ENCODE results near the gene OTUB1.
A peak's percentile ranks its signal among the peaks of the same experiment; 100 is the strongest.

The OTUB1 gene

DNA sequence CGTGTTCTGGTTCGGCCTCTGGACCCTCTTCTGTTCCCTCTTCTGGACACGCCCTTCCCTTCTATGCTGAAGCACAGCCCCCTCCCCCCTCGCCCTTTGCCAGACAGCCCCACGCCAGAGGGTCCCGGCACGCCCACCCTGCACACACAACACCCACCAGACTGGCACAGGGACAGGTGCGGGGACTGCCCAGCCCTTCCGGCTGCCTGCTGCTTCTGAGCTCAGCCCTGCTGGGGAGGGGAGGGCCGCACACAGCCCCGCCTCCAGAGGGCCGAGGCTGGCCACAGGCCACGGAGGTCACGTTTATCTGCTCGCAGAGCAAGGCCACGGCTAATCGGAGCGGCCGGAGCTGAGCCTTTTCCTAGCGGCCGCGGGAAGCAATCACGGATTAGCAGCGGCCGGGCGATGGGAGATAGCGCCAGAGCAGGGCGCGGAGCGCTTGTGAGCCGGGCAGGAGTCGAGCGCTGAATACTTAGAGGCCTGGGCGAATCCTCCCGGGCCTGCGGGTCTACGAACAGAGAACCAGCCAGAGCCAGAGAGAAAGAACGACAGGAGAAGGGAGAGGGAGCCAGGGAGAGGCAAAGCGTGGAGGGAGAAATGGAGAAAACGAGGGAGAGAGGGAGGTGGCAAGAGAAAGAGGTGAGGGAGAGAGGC lies 21.5 kb downstream of the OTUB1 start:
- DNase-seq = peak; percentile 46

DNA sequence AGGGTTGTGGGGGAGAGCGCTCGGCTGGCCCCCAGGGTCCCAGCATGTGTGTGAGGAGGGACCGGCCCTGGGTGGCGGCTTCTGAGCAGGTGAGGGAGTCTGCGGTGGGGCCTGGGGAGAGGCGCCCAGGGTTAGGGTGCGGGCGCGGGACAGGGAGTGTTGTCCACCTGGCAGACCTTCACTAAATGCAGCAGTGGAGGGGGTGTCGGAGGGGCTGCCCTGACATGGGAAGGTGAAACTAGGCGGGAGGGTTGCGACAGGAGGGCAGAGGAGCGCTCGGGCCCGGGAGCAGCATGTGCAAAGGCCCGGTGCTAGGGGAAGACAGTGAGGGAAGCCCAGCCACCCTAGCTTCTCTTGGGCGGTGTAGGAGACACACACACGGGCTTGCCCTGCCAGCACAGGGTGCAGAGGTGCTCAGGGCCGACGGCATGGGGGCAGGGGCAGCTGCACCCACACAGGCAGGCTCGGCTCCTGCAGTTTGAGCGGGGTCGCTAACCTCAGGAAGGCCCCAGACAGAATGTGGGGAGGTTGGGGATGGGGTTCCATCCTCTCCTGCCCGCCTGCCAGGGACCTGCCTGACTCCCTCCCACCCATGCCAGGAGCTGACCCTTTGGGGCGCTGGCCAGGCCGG lies 22.2 kb downstream of the OTUB1 start:
- no peak for DNase-seq

DNA sequence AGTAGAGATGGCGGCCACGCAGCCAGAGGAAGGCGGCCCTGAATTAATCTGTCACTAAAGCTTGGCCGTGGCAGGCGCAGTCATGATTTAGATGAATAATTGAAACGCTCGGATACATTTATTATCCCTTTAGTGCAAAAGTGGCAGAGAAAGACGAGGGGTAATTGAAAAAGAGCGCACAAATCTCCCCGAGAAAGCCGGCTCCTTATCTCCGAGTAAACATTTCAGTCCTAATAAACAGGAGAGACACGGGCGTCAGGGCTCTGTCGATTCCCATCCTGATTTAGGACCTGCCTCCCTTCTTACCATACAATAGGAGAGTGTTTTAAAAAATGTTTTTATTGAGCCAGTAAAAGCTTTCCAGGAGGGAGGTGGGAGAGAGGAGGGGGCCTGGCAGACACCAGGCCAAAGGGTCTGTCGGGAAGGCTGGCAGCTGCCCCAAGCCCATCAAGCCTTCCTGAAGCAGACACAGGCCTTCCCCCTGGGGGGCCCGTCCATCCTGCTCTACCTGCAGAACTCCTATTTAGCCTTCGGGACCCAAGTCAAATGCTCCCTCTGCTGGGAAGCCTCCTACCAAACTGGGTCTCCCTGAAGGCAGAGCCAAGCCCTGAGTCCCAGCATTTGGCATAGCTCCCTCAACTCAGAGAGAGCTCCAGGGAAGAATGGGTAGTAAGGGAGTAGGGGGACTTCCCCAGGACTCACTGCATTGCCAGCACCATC lies 22.8 kb downstream of the OTUB1 start:
- DNase-seq = no peak

GRCh38 chr11:64009710-64010109 lies 23.5 kb downstream of the OTUB1 start:
- no peak for DNase-seq

DNA sequence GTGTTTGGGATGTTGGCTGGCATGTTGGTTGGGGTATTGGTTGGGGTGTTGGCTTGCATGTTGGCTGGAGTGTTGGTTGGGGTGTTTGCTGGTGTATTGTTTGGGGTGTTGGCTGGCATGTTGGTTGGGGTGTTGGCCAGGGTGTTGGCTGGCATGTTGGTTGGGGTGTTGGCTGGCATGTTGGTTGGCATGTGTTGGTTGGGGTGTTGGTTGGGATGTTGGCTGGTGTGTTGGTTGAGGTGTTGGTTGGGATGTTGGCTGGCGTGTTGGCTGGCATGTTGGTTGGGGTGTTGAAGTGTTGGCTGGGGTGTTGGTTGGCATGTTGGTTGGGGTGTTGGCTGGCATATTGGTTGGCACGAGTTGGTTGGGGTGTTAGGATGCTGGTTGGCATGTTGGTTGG lies 24.5 kb downstream of the OTUB1 start:
- DNase-seq = no peak

DNA sequence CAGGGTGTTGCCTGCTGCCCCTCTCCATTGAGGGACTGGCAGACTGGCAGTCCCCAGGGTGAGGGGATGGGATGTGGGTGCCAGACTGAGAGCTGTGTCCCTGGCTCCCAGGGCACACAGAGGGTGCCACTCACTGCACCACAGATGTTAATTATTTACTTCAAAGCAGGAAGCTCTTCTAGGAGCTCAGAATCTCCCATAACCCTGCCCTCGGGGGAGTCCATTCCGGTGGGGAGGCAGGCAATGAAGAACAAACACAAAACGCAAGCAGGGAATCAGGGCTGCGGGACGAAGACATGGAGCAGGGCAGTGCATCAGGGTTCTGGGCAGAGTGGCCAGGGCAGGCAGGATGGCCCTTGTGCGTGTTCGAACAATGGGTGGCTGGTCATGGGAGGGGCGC lies 25.1 kb downstream of the OTUB1 start:
- no peak for DNase-seq

- DNase-seq = no peak
These were observed 27.1 kb downstream of the OTUB1 start for GRCh38 chr11:64013141-64013896.

- DNase-seq = no peak
These were observed 28.1 kb downstream of the OTUB1 start for GRCh38 chr11:64014356-64014755.

DNA sequence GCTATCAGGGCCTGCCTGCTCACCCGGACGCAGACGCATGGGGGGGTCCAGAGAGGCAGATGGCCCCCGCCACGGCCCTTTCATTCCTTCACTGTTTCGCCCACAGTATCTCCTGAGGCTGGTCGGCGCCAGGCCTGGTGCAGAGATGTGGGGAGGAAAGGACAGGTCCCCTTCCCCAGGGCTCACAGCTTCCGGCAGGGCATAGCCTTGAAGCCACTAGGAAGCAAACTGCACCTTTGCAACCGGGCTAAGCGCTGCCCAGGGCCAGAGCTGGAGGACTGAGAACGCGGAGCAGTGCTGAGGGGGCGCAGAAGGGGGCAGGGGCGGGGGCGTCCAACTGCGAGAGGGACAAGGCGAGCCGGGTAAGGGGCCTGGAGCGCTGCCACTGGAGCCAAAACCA lies 29.3 kb downstream of the OTUB1 start:
- DNase-seq = no peak

GRCh38 chr11:64015935-64016845 lies 30.0 kb downstream of the OTUB1 start:
- peak; percentile 70 for DNase-seq

DNA sequence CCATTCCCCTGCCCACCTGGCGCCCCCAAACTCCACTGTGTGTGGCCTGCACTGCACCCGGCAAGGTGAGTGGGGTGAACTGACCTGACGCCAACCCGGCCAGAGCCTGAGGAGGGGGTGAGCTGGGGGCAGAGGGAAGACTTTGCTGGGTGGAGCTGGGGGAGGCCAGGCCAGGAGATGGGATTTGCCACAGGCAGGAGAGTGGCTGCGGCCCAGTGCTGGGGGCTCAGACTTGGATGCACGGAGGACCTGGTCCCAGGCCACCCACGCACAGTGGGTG lies 31.6 kb downstream of the OTUB1 start:
- no peak for DNase-seq

GRCh38 chr11:64018310-64018709 lies 32.1 kb downstream of the OTUB1 start:
- DNase-seq = peak; percentile 15

- peak; percentile 38 for DNase-seq
These were observed 33.1 kb downstream of the OTUB1 start for GRCh38 chr11:64019106-64020037.

DNA sequence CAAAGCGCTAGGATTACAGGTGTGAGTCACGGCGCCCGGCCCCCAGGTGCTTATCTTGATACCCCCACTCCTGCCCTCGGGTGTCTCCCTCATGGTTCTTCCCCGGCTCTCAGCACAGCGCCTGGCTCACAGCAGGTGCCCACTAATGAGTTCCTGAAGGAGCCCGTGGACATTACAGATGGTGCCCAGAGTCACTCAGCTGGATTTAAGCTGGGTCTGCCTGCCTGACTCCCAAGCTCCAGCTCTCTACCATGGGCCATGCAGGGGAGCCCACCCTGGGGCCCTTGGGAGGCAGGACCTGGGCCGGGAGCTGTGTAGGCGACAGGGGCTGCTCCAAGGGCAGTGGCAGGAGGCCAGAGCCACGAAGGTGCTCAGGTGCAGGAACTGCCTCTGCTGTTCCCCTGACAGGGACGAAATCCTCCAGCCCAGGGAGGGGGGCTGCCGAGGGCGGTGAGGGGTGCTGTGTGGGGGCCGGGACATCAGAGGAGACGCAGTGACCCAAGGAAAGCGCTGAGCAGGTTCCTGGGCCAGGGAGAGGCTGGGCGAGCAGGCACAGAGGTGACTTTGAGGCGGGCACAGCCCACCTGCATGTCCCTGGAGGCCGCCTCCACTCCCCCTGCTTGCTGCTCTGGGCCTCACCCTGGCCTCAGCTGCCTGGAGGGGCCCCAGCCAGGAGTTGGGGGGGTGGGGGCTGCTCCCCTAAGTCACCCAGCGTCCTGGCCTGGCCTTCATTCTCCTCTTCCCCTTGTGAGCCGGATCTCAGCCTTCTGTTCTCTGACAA lies 34.9 kb downstream of the OTUB1 start:
- peak; percentile 22 for DNase-seq

DNA sequence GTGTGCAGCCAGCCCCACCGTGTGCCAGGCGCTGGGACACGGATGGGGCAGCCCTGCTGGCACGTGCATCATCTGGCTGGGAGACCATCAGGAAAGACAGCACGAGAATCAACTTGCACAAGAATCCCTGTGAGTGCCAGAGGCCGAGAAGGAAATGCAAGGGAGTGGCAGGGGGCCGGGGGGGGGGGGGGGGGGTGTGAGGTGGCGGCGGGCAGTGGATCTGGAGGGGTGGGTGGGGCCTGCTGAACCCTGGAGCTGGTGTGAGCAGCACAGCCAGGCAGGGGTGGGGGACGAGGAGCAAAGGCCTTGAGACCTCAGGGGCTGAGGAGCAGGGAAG lies 35.5 kb downstream of the OTUB1 start:
- DNase-seq = peak; percentile 64

GRCh38 chr11:64022125-64022784 lies 36.0 kb downstream of the OTUB1 start:
- no peak for DNase-seq

DNA sequence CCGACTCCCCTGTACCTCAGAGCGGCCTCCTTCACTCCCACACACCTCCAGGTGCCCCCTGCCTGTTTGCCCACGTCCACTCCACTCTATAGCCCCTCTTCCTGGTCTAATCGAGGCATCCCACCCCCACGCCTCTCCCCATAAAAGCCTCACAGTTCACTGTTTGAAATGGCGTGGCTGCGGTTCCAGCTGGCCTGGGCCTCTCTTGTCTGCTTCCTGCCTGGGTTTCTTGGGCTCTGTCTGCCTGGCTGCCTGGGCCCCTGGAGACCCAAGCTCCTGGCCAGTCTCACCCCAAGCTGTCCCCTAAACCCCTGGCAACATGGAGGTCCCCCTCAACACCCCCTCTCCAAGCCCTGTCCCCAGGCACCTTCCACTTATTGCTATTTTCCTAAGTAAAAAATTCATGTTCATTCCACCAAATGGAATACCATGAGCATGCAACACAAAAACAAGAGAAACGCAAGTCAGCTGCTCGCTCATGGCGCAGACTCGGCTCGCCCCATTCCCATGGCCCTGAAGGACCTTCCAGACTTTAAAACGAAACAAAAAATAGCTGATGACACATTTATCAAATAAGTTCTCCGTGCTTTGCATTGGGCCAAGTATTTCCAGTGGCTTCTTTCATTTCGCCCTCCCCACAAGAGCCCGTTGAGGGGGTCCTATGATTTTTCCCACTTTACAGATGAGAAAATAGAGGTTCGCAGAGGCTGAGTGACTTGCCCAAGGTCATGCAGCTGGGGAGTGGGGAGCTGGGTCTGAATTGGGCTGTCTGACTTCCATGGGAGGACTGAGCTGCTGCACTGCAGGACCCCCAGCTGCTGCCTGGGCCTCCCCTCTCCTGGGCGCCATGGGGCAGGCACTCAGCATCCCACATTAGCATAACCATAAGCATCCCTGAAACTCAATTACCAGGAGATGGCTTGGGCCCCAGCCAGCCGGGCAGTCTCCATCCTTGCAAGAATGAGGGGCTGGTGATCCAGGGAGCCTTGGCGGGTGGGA lies 37.8 kb downstream of the OTUB1 start:
- DNase-seq = no peak

DNA sequence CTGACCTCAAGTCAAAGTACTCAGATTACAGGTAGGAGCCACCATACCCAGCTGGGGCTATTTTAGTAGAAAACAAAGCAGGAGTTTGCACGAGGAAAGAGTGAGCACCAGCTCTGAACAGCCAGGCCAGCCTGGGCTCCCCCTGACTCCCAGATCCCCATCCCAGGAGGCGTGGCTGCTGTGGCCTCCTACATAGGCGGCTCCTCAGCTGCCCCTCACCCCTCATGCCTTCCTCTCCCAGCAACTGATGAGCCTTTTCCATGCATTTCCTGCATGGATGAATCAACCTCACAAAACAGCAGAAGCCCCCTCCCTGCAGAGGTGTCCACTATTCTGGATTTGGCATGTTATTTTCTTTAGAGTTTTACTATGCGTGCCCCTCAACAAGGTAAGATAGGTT lies 39.0 kb downstream of the OTUB1 start:
- no peak for DNase-seq
